Measurements from ENCODE around the gene DOC2B.

GRCh38 chr17:156094-156621, 25.3 kb downstream of the DOC2B start:
- TF ChIP-seq, protein P1, sequence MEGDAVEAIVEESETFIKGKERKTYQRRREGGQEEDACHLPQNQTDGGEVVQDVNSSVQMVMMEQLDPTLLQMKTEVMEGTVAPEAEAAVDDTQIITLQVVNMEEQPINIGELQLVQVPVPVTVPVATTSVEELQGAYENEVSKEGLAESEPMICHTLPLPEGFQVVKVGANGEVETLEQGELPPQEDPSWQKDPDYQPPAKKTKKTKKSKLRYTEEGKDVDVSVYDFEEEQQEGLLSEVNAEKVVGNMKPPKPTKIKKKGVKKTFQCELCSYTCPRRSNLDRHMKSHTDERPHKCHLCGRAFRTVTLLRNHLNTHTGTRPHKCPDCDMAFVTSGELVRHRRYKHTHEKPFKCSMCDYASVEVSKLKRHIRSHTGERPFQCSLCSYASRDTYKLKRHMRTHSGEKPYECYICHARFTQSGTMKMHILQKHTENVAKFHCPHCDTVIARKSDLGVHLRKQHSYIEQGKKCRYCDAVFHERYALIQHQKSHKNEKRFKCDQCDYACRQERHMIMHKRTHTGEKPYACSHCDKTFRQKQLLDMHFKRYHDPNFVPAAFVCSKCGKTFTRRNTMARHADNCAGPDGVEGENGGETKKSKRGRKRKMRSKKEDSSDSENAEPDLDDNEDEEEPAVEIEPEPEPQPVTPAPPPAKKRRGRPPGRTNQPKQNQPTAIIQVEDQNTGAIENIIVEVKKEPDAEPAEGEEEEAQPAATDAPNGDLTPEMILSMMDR (IDR thresholded peaks at IDR 0.05), result no peak
- no peak for TF ChIP-seq POLR2A (IDR thresholded peaks at IDR 0.05; ENCODE audit: low read depth)

All from esophagus muscularis mucosa (tissue), 3 donors.